CD4-positive, alpha-beta T cell treated with Interleukin-12 subunit alpha and Interleukin-12 subunit beta, for 1 hour (primary cell): Measurements from ENCODE around the gene PMPCB.
"Not testable (repeated sequence)": the region's sequence is repeated elsewhere in the genome, so short reads cannot be mapped to it uniquely, and the experiment has no call there.

Experiments
- DNase-seq: peaks from one replicate; pipeline ENCODE4 v3.0.0-alpha.2; 2020

PMPCB gene

GRCh38 chr7:103296901-103297836 is at the start of gene PMPCB:
TSS of gene PMPCB (plus strand) at chr7:103297435. CDS start at chr7:103297460, 25 bp downstream.
- peak; percentile 96 for DNase-seq

DNA sequence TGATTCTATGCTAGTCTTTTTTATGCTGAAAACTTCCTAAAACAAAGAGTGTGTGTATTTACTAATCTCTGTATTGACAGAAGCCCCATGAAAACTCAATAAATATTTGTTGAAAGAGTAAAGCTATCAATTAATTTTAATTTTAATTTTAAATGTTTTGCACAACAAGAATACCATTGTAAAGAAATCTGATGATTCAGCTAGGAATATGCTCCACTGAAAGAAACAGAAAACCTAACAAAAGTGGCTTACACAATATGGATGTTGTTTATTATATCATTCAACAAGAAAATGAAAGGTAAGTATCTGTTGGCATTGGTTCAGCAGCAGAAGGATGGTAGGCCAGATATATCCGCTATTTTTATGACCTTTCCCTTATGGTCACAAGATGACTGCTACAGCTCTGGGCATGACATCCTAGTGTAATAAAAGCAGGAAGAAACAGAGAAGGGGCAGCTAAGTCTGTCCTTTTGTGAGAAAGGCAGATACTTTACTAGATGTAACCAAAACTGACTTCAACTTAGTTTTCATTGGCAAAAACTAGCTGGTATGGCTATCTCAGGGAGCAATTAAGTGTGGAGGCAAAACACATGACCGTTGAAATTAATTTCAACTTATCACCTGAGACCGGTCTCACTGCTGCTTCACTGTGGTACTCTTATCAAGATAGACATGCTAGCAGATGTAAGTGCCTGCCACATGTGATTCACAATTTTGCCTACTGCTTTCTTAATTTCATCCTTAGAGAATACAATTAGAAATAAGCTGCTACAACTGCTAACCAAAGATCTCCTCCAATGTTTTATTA is 43.3 kb upstream of the PMPCB start:
- DNase-seq, result not testable (repeated sequence)

GRCh38 chr7:103264054-103264453 is 33.2 kb upstream of the PMPCB start:
- not testable (repeated sequence) for DNase-seq

GRCh38 chr7:103266229-103266628 is 31.0 kb upstream of the PMPCB start:
- not testable (repeated sequence) for DNase-seq

- not testable (repeated sequence) for DNase-seq
These were observed 23.9 kb upstream of the PMPCB start for GRCh38 chr7:103273374-103273773.

GRCh38 chr7:103274867-103275266 is 22.4 kb upstream of the PMPCB start:
- not testable (repeated sequence) for DNase-seq

- DNase-seq, result not testable (repeated sequence)
These were observed 19.0 kb upstream of the PMPCB start for GRCh38 chr7:103278195-103278594.

DNA sequence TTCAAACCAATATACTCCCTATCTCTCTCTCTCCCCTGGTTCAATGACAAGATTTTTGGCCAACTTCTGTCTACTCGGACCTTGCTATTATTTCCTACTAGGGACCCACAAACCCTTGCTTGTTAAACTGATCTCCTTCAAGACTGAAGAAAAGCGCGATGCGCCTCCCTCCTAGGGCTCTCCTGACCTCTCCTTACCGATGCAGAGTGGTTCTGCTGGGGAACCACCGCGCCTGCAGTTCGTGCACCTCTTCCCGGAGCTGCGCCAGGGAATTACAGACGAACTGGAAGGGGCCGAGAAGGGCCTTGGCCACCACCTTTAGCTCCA is 17.6 kb upstream of the PMPCB start:
- DNase-seq, result not testable (repeated sequence)

DNA sequence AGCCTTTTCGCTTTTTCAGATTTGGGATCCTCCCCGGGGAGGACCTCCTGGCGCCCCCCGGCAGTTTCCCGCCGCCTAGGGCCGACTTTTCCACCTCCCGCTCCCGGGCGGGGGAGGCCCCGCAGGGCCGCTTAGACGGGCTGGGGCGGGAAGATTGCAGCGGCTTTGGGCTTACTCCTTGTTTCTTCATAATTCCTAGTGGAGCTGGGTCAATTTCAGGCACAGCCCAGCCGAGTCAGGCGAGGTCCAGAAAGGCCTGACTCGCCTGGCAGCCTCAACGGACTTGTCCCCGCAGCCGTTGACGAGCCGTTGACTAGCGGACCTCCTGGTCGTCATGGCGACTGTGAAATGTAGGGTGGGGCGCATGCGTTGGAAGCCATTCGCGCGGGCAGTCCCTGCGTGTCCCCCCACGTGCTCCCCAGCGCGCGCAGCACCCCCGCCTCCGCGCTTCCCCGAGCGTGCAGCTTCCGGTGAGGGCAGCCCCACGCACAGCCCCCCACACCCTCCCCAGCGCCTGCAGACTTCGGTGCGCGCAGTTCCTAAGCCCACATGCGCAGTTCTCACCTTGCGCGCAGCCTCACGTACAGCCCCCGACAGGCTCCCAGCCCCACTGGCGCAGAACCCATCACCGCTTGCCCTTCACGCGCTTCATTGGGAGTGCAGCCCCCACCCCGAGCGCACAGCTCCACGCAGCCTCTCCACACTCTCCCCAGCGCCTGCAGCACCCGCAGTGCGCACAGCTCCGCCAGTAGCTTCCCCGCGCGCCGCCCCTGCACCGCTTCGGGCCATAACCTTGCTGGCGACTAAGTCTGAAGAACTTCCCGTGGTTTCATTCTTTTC is 17.1 kb upstream of the PMPCB start:
- peak; percentile 94 for DNase-seq

- not testable (repeated sequence) for DNase-seq
These were observed 16.5 kb upstream of the PMPCB start for GRCh38 chr7:103280803-103281155.

- not testable (repeated sequence) for DNase-seq
These were observed 14.3 kb upstream of the PMPCB start for GRCh38 chr7:103282802-103283427.

DNA sequence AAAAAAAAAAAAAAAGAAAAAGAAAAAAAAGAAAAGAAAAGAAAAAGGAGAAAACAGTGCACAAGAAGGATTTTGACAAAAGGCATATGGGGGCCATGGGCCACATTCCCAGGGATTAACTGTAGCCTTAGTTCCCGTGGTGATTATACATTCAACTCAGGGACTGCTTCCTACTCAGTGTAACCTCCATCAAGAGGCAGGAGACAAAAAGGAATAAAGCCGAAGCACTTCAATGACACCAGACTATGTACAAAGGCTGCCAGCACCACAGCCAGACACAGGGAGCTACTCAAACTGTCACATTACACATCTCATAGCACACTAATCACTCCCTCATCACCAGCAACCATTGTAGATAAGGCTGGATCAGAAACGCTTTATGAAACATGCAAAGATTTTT is 5.1 kb upstream of the PMPCB start:
- DNase-seq, result no peak

- no peak for DNase-seq
These were observed 3.7 kb upstream of the PMPCB start for GRCh38 chr7:103293526-103293925.

DNA sequence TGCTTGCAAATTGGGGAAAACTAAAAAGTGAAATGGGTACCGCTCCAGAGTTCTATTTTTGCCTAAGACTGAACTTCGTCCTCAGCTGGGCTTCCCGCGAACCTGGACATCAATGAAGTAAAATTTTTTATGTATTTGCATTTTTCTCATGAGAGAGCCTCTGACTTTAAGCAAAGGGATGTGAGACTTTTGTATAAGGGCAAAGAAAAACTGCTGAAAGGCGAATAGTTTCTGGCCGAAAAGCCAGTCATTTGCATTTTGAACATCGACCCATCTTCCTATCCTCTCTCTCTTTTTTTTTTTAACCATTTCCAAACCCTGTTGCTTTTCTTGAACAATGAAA is 573 bp downstream of the PMPCB start:
- no peak for DNase-seq

- DNase-seq, result no peak
These were observed 2.4 kb downstream of the PMPCB start for GRCh38 chr7:103299660-103300059.

- DNase-seq, result no peak
These were observed 4.2 kb downstream of the PMPCB start for GRCh38 chr7:103301441-103301840.

DNA sequence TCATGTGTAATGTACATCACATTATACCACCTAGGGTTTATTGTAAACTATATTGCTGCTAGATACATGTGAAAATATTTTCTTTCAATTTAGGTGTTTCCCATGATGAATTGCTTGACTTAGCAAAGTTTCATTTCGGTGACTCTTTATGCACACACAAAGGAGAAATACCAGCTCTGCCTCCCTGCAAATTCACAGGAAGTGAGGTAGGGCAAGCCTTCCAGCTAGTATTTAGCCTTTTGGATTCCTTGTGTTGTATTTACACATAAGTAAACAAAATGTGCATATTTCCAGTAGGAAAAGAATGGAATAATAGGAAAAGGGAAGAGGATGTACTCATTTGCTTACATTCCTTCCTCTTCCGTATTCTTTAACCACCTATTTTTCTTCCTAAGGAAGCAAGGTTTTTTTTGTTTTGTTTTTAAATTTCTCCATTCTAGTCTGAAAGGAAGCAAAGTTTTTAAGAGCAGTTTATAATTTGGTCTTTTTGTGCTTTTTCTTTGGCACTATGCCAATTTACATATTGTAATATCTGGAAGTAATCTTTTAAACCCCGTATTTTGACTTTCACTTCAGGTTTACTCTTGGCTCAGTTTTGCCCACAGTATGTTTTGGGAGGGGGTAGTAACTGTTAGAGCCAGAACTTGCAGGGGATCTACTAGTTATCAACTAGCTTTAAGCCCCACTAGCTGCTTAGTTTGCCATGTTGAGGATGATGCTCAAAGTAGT is 10.4 kb downstream of the PMPCB start:
- no peak for DNase-seq

DNA sequence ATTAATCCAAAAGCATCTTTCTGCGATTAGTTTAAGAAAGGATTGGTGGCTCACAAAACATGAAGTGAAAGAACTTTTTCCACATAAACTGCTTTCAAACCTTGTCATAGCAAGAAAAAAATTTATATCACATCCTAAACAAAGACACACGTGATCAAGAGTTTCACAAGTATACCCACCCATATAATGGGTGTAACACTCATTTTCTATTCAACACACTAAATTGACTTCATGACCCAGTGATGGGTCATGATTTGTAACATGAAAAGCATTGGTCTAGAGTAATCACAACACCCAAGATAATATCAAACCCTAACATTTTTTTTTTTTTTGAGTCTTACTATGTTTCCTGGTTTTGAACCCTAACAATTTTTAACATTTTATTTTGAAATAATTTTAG is 17.6 kb downstream of the PMPCB start:
- DNase-seq, result no peak

GRCh38 chr7:103316380-103316941 is 19.2 kb downstream of the PMPCB start:
- no peak for DNase-seq

- DNase-seq, result no peak
These were observed 19.8 kb downstream of the PMPCB start for GRCh38 chr7:103317009-103317408.

GRCh38 chr7:103325744-103326143 is 28.5 kb downstream of the PMPCB start:
- DNase-seq, result no peak

GRCh38 chr7:103336761-103337160 is 39.5 kb downstream of the PMPCB start:
- DNase-seq, result no peak
